LNCAP (cell line): Measurements from ENCODE around the gene NACC2.

Source experiments
- CTCF ChIP-seq: fragments of 450-650 bp; IDR thresholded peaks from 2 replicates; pipeline ENCODE4 v1.5.1; 2017; ENCODE audit warnings: mild to moderate bottlenecking

The NACC2 gene

DNA sequence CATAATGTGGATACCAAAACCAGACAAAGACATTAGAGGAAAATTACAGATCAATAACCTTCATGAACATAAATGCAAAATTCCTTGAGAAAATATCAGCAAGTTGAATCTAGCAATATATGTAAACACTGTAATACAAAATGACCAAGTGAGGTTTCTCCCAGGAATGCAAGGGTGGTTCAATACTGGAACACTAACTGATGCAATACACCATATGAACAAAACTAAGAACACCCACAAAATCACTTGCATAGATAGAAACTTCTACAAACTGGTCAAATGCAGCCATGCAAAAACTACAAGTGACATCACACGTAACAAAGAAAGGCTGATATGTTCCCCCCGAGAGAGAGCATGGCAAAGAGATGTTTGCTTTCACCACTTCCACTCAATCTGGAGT lies 55.6 kb downstream of the NACC2 start:
- TF ChIP-seq CTCF, result no peak

DNA sequence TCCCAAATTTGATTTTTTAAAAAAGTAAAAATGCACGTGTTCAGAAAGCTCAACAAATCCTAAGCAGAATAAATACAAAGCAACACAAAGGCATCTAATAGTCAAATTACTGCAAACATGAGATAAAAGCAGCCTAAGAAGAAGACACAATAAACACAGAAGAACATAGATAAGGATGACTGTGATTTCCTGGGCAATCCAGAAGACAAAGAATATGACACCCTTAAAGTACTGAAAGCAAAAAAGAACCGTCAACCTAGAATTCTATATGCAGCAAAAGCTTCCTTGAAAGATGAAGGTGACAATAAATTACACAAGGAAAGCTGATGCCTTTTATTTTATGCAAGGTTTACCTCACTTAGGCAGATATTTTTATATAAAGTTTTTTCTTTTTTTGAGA lies 58.2 kb downstream of the NACC2 start:
- no peak for TF ChIP-seq CTCF

- TF ChIP-seq CTCF, result no peak
Measured at GRCh38 chr9:136036050-136036449, 59.0 kb downstream of the NACC2 start.

DNA sequence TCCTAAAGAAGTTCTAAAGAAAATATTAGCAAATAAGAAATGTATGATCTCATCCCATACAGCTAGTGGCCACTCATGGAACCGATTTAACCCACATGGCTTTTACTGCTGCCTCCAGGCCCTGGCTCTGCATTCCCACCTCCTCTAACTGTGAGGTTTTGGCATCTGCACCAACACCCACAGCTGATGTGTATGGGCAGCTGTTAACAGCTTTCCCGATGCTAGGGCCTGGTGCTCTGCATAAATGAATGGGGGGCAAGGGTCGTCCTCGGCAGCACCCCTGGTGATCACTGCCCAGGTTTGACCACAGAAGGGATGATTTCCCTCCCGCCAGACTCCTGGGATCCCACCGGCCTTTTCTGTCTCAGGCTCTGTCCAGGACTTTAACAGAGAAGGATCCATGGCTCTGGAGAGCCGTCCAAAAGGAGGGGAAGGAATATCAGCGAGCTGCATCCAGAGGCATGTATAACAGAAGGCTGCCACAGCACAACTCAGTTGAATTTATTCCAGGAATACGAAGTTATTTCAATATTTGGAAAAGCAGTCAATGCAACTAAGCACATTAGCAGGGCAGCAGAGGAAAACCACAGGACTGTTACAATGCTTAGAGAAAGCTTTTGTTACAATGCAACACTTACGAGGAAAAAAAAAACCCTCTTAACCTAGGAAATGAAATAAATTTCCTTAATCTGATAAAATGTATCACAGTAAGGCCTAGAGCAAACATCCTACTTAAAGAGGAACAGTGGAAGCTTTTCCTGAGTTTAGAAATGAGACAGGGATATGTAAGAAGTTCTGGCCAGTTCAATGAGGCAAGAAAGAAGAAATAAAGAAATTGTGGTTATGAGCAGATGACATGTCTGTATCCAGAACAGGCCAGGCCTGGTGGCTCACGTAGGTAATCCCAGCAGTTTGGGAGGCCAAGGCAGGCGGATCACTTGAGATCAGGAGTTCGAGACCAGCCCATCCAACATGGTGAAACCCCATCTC lies 63.1 kb downstream of the NACC2 start:
- no peak for TF ChIP-seq CTCF

DNA sequence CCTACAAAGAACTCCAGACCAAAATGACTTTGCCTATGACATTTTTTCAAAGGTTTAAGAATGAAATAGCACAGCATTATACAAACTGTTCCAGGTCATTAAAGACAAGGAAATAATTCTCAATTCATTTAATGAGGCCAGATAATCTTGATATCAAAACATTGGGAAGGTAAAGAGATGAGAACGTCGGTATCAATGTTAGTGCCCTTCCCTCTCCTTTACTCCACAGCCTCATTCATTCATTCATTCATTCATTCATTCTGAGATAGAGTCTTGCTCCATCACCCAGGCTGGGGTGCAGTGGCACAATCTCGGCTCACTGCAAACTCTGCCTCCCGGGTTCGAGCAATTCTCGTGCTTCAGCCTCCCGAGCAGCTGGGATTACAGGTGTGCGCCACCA lies 64.0 kb downstream of the NACC2 start:
- no peak for TF ChIP-seq CTCF

DNA sequence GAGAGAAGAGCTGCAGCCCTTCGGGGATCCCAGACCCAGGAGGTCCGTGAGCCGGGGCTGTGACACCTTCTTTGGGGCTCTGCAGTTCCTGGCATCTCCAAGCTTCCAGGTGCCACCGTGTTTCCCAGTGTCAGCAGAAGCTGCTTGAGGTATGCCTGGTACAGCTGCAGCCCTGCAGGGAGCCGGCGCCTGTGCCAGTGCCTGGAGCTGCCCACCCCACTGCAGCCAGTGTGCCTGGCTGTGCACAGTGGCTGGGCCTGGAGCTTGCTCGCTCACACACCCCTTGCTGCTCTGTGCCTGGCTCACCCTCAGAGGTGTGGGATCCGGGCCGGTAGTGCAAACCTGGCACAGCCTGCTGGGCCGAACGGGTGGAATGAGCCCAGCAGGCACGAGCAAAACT lies 65.5 kb downstream of the NACC2 start:
- no peak for TF ChIP-seq CTCF

- TF ChIP-seq CTCF, result no peak
Measured at GRCh38 chr9:136028760-136029470, 66.2 kb downstream of the NACC2 start.
